Activated CD4-positive, alpha-beta T cell treated with anti-CD3 and anti-CD28 coated beads for 1 hour (primary cell): Measurements from ENCODE around the gene STK24.

Experiments used
- DNase-seq: peaks from one replicate; pipeline ENCODE4 v3.0.0-alpha.2; 2020

Gene STK24

GRCh38 chr13:98528663-98529064 is 48.2 kb downstream of the STK24 start:
- DNase-seq, result no peak

- no peak for DNase-seq
Observed at GRCh38 chr13:98527526-98527925, 49.4 kb downstream of the STK24 start.

- DNase-seq, result no peak
Observed at GRCh38 chr13:98526182-98526512, 50.8 kb downstream of the STK24 start.

- no peak for DNase-seq
Observed at GRCh38 chr13:98525456-98526181, 51.3 kb downstream of the STK24 start.

GRCh38 chr13:98524793-98525192 is 52.1 kb downstream of the STK24 start:
- DNase-seq, result no peak

- DNase-seq, result no peak
Observed at GRCh38 chr13:98524391-98524790, 52.5 kb downstream of the STK24 start.

GRCh38 chr13:98523455-98524102 is 53.3 kb downstream of the STK24 start:
- no peak for DNase-seq

- DNase-seq, result no peak
Observed at GRCh38 chr13:98522371-98522770, 54.5 kb downstream of the STK24 start.

- DNase-seq, result no peak
Observed at GRCh38 chr13:98521461-98522247, 55.3 kb downstream of the STK24 start.

GRCh38 chr13:98520674-98521449 is 56.0 kb downstream of the STK24 start:
- no peak for DNase-seq

GRCh38 chr13:98519976-98520375 is 56.9 kb downstream of the STK24 start:
- DNase-seq, result no peak

GRCh38 chr13:98517576-98518310 is 59.2 kb downstream of the STK24 start:
- DNase-seq, result no peak

GRCh38 chr13:98515818-98516465 is 61.0 kb downstream of the STK24 start:
- DNase-seq, result no peak

GRCh38 chr13:98514288-98514687 is 62.6 kb downstream of the STK24 start:
- no peak for DNase-seq

- no peak for DNase-seq
Observed at GRCh38 chr13:98513837-98514236, 63.1 kb downstream of the STK24 start.

GRCh38 chr13:98512774-98513665 is 63.9 kb downstream of the STK24 start:
- no peak for DNase-seq

- DNase-seq, result no peak
Observed at GRCh38 chr13:98511435-98511834, 65.5 kb downstream of the STK24 start.

GRCh38 chr13:98510156-98510509 is 66.8 kb downstream of the STK24 start:
- DNase-seq, result no peak

GRCh38 chr13:98509271-98510155 is 67.4 kb downstream of the STK24 start:
- DNase-seq, result no peak

GRCh38 chr13:98508685-98509084 is 68.2 kb downstream of the STK24 start:
- no peak for DNase-seq
